Measurements from ENCODE around the gene OSER1. TPM values are rescaled to one million over a fixed set of nuclear protein-coding genes. Genes with fewer than 3 reads are reported as not detected.
"Not testable (repeated sequence)": the region's sequence is repeated elsewhere in the genome, so short reads cannot be mapped to it uniquely, and the experiment has no call there.

Gene OSER1
- total RNA-seq, 1 experiment from 2014 or later = 39.2 TPM

- DNase-seq (ENCODE audit: low spot score) = no peak
- in situ Hi-C loops (cut with HindIII; ENCODE audit: low sequenced_read_pairs) = no loop called here
These were observed 4.4 kb downstream of the OSER1 start for GRCh38 chr20:44206132-44206531.

- in situ Hi-C loops (cut with HindIII; ENCODE audit: low sequenced_read_pairs) = no loop called here
These were observed 5.7 kb downstream of the OSER1 start for GRCh38 chr20:44204832-44205215.

GRCh38 chr20:44204156-44204831 lies 6.3 kb downstream of the OSER1 start:
- no peak for DNase-seq (ENCODE audit: low spot score)
- in situ Hi-C loops (cut with HindIII; ENCODE audit: low sequenced_read_pairs) = no loop called here

More at GRCh38 chr20:44204832-44205215, 5.7 kb downstream of the OSER1 start:
- no peak for DNase-seq (ENCODE audit: low spot score)

- in situ Hi-C loops (cut with HindIII; ENCODE audit: low sequenced_read_pairs) = no loop called here
- no peak for DNase-seq (ENCODE audit: low spot score)
These were observed 7.4 kb downstream of the OSER1 start for GRCh38 chr20:44203161-44203560.

GRCh38 chr20:44200983-44201382 lies 9.6 kb downstream of the OSER1 start:
- DNase-seq (ENCODE audit: low spot score) = no peak
- in situ Hi-C loops (cut with HindIII; ENCODE audit: low sequenced_read_pairs) = no loop called here

GRCh38 chr20:44200371-44200770 lies 10.2 kb downstream of the OSER1 start:
- in situ Hi-C loops (cut with HindIII; ENCODE audit: low sequenced_read_pairs) = no loop called here
- no peak for DNase-seq (ENCODE audit: low spot score)

GRCh38 chr20:44199877-44200276 lies 10.7 kb downstream of the OSER1 start:
- in situ Hi-C loops (cut with HindIII; ENCODE audit: low sequenced_read_pairs) = loop anchor here (10.0 kb wide), 1 partner anchor 195 kb away; no protein-coding TSS in a partner anchor
- DNase-seq (ENCODE audit: low spot score) = no peak

- in situ Hi-C loops (cut with HindIII; ENCODE audit: low sequenced_read_pairs) = loop anchor here (10.0 kb wide), 1 partner anchor 196 kb away; no protein-coding TSS in a partner anchor
- no peak for DNase-seq (ENCODE audit: low spot score)
These were observed 11.7 kb downstream of the OSER1 start for GRCh38 chr20:44198872-44199271.

- in situ Hi-C loops (cut with HindIII; ENCODE audit: low sequenced_read_pairs) = loop anchor here (10.0 kb wide), 1 partner anchor 199 kb away; no protein-coding TSS in a partner anchor
- DNase-seq (ENCODE audit: low spot score) = no peak
These were observed 14.3 kb downstream of the OSER1 start for GRCh38 chr20:44196271-44196670.

GRCh38 chr20:44195605-44196004 lies 15.0 kb downstream of the OSER1 start:
- in situ Hi-C loops (cut with HindIII; ENCODE audit: low sequenced_read_pairs) = loop anchor here (10.0 kb wide), 1 partner anchor 199 kb away; no protein-coding TSS in a partner anchor
- DNase-seq (ENCODE audit: low spot score) = no peak

- DNase-seq (ENCODE audit: low spot score) = no peak
- in situ Hi-C loops (cut with HindIII; ENCODE audit: low sequenced_read_pairs) = loop anchor here (10.0 kb wide), 1 partner anchor 201 kb away; no protein-coding TSS in a partner anchor
These were observed 16.8 kb downstream of the OSER1 start for GRCh38 chr20:44193801-44194200.

- not testable (repeated sequence) for DNase-seq (ENCODE audit: low spot score)
- in situ Hi-C loops (cut with HindIII; ENCODE audit: low sequenced_read_pairs) = loop anchor here (10.0 kb wide), 1 partner anchor 203 kb away; no protein-coding TSS in a partner anchor
These were observed 18.9 kb downstream of the OSER1 start for GRCh38 chr20:44191640-44192039.

GRCh38 chr20:44190197-44190852 lies 20.2 kb downstream of the OSER1 start:
- in situ Hi-C loops (cut with HindIII; ENCODE audit: low sequenced_read_pairs) = loop anchor here (10.0 kb wide), 1 partner anchor 204 kb away; no protein-coding TSS in a partner anchor
- DNase-seq (ENCODE audit: low spot score) = peak; percentile 75

GRCh38 chr20:44188752-44189151 lies 21.8 kb downstream of the OSER1 start:
- no peak for DNase-seq (ENCODE audit: low spot score)

GRCh38 chr20:44187772-44188709 lies 22.5 kb downstream of the OSER1 start:
- in situ Hi-C loops (cut with HindIII; ENCODE audit: low sequenced_read_pairs) = no loop called here
- DNase-seq (ENCODE audit: low spot score) = no peak

More at GRCh38 chr20:44188752-44189151, 21.8 kb downstream of the OSER1 start:
- in situ Hi-C loops (cut with HindIII; ENCODE audit: low sequenced_read_pairs) = no loop called here

GRCh38 chr20:44187054-44187771 lies 23.4 kb downstream of the OSER1 start, which contains the start of gene JPH2:
JPH2 (minus strand) TSS chr20:44187188; CDS start chr20:44186705, 483 bp downstream.
- DNase-seq (ENCODE audit: low spot score) = no peak
- in situ Hi-C loops (cut with HindIII; ENCODE audit: low sequenced_read_pairs) = no loop called here

- in situ Hi-C loops (cut with HindIII; ENCODE audit: low sequenced_read_pairs) = no loop called here
- no peak for DNase-seq (ENCODE audit: low spot score)
These were observed 23.9 kb downstream of the OSER1 start for GRCh38 chr20:44186674-44187053.

- in situ Hi-C loops (cut with HindIII; ENCODE audit: low sequenced_read_pairs) = no loop called here
- DNase-seq (ENCODE audit: low spot score) = no peak
These were observed 24.4 kb downstream of the OSER1 start for GRCh38 chr20:44186201-44186600.

GRCh38 chr20:44185574-44185973 lies 25.0 kb downstream of the OSER1 start:
- no peak for DNase-seq (ENCODE audit: low spot score)
- in situ Hi-C loops (cut with HindIII; ENCODE audit: low sequenced_read_pairs) = no loop called here
